ENCODE measurements around the gene INF2.

- TF ChIP-seq, protein P1, sequence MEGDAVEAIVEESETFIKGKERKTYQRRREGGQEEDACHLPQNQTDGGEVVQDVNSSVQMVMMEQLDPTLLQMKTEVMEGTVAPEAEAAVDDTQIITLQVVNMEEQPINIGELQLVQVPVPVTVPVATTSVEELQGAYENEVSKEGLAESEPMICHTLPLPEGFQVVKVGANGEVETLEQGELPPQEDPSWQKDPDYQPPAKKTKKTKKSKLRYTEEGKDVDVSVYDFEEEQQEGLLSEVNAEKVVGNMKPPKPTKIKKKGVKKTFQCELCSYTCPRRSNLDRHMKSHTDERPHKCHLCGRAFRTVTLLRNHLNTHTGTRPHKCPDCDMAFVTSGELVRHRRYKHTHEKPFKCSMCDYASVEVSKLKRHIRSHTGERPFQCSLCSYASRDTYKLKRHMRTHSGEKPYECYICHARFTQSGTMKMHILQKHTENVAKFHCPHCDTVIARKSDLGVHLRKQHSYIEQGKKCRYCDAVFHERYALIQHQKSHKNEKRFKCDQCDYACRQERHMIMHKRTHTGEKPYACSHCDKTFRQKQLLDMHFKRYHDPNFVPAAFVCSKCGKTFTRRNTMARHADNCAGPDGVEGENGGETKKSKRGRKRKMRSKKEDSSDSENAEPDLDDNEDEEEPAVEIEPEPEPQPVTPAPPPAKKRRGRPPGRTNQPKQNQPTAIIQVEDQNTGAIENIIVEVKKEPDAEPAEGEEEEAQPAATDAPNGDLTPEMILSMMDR (IDR thresholded peaks at IDR 0.05; ENCODE audit: low read length), result no peak
- no peak for TF ChIP-seq EZH2 (IDR thresholded peaks at IDR 0.05; ENCODE audit: borderline replicate concordance, low read length)
Measured at GRCh38 chr14:104684449-104684821, 5.0 kb upstream of the INF2 start.
